A549 treated with dexamethasone at 1 μM for 4 hours (cell line): ENCODE data around the gene GJB2. TPM values are rescaled to one million over a fixed set of nuclear protein-coding genes. Genes with fewer than 3 reads are reported as not detected.

Source experiments
- total RNA-seq: library from RNA; stranded (reverse); fragments of 200-300 nt; extraction: Qiagen RNA extraction; gene quantifications from 5 replicates; pipeline ENCODE4 v1.2.3, GENCODE V29; 2022

GJB2 gene
- total RNA-seq = 0.50 to 0.84 TPM (median 0.69 TPM) in 5 replicates

GRCh38 chr13:20192836-20193161 lies at the start of gene GJB2:
GJB2 (minus strand) TSS chr13:20192938; CDS start chr13:20189581, 3,357 bp downstream.

GRCh38 chr13:20231839-20232555 lies 39.3 kb upstream of the GJB2 start, which contains the start of gene GJB6:
GJB6 (minus strand) TSS chr13:20232319; CDS start chr13:20223480, 8,839 bp downstream.

GRCh38 chr13:20160306-20161274 lies 32.1 kb downstream of the GJB2 start, which contains the start of gene GJA3:
GJA3 (minus strand) TSS chr13:20161052; CDS start chr13:20143288, 17,764 bp downstream.

Other genes starting within 250 kb of the GJB2 start
- 15.8 to 24.8 TPM (median 19.4 TPM) in 5 replicates for gene ZMYM2, start 234.2 kb downstream of the GJB2 start, total RNA-seq
- 0.86 to 1.3 TPM (median 1.3 TPM) in 5 replicates for gene GJA3, start 31.9 kb downstream of the GJB2 start, total RNA-seq
- gene GJB6, start 39.4 kb upstream of the GJB2 start, total RNA-seq = 0.06 to 0.09 TPM in 2 of 5 replicates, not detected in the others